AG04449 (cell line): Measurements from ENCODE around the gene PROM2.

Source experiments
- CTCF ChIA-PET: fragments of 350-600 bp; formaldehyde crosslinking; extraction: SDS; loops from one replicate; lab custom pipeline; 2021; ENCODE audit warnings: antibody characterized with exemption; lab: Yijun Ruan, JAX
- POLR2A ChIA-PET: fragments of 400-600, 350-600 bp; formaldehyde crosslinking; extraction: SDS; loops from one replicate; lab custom pipeline; 2020; ENCODE audit warnings: antibody characterized with exemption, inconsistent platforms; lab: Yijun Ruan, JAX
- DNase-seq: peaks from one replicate; pipeline ENCODE4 v3.0.0-alpha.2; 2010; ENCODE audit warnings: low read depth, low spot score
- H3K4me3 ChIP-seq: 2 replicates; pipeline ENCODE4 v1.5.1; 2011; ENCODE audit warnings: low read depth, mild to moderate bottlenecking, control low read depth, low read length
- TF ChIP-seq, protein P1 (sequence below): IDR thresholded peaks from one replicate; pipeline ENCODE4 v1.5.1; 2011; ENCODE audit warnings: mild to moderate bottlenecking, moderate library complexity, low read length, control low read depth, inconsistent platforms; ENCODE audit not compliant: insufficient read depth; ENCODE audit errors: missing control alignments

Gene PROM2

DNA sequence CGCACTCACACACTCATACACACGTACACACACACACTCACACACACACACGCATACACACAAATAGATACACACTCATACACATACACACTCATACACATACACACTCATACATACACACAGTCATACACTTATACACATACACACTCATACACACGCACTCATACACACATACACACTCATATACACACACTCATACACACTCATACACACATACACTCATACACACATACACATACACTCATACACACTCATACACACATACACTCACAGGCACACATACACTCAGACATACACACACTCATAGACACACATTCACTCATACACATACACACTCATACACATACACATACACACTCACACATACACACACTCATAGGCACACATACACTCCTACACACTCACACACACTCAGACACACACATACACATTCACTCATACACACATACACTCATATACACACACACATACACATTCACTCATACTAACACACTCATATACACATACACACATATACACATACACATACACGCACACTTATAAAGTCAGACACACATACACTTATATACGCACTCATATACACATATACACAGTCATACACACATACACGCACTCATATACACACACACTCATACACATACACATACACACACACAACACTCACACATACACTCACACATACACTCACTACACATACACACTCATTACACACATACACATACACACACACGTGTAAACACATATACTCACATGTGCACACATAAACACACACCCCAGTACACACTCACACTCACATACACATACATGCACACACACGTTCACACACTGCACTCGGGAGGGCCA, 51.6 kb downstream of the PROM2 start:
- CTCF ChIA-PET, result no interaction called here
- POLR2A ChIA-PET, result no interaction called here

DNA sequence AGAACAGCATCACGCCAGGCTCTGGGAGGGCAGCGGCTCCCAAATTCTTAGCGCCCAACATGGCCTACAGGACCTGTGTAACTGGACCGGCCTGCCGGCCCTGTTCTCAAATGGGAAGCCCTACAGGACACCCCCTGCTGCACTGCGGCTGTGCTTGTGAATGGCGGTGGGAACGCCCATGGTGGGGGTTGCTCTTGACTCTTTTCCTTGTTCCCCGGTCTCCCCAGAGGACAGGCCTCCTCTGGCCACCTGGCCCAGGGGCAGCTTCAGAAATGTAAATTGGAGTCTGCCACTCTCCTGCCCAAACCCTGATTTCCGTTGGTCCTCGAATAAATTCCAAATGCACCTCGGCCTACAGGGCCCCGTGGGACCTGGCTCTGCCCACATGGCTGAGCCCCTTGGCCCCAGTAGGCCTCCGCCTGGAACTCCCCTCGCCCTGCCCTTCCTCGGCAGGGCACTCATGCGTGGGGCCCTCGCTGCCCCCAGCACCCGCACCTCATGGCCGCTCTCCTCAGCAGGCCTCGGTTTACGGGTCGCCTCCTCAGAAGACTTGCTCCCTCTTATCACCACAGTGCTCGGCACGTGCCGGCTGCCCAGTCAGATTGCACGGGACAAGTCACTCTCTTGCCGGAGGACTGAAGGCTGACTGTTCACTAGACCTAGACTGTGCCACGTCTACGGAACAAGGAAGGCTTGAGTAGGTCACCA, 52.3 kb downstream of the PROM2 start:
- TF ChIP-seq, protein P1, sequence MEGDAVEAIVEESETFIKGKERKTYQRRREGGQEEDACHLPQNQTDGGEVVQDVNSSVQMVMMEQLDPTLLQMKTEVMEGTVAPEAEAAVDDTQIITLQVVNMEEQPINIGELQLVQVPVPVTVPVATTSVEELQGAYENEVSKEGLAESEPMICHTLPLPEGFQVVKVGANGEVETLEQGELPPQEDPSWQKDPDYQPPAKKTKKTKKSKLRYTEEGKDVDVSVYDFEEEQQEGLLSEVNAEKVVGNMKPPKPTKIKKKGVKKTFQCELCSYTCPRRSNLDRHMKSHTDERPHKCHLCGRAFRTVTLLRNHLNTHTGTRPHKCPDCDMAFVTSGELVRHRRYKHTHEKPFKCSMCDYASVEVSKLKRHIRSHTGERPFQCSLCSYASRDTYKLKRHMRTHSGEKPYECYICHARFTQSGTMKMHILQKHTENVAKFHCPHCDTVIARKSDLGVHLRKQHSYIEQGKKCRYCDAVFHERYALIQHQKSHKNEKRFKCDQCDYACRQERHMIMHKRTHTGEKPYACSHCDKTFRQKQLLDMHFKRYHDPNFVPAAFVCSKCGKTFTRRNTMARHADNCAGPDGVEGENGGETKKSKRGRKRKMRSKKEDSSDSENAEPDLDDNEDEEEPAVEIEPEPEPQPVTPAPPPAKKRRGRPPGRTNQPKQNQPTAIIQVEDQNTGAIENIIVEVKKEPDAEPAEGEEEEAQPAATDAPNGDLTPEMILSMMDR, result no peak
- ChIA-PET POLR2A (no interaction called here), CTCF (interaction anchor here (0.7 kb wide), 1 partner anchor 19 kb away, joined by 3 read pairs; no protein-coding TSS in a partner anchor)
- H3K4me3 ChIP-seq, result no peak overlapping the region
- no peak for DNase-seq

More for the DNA sequence above, 51.6 kb downstream of the PROM2 start:
- no peak overlapping the region for H3K4me3 ChIP-seq
- TF ChIP-seq, protein P1, result no peak
- DNase-seq, result no peak

GRCh38 chr2:95327861-95328260, 53.6 kb downstream of the PROM2 start:
- POLR2A ChIA-PET, result no interaction called here
- no peak overlapping the region for H3K4me3 ChIP-seq
- no peak for DNase-seq
- CTCF ChIA-PET, result interaction anchor here (1.1 kb wide), 1 partner anchor 17 kb away, joined by 5 read pairs; no protein-coding TSS in a partner anchor
- TF ChIP-seq, protein P1, result no peak

DNA sequence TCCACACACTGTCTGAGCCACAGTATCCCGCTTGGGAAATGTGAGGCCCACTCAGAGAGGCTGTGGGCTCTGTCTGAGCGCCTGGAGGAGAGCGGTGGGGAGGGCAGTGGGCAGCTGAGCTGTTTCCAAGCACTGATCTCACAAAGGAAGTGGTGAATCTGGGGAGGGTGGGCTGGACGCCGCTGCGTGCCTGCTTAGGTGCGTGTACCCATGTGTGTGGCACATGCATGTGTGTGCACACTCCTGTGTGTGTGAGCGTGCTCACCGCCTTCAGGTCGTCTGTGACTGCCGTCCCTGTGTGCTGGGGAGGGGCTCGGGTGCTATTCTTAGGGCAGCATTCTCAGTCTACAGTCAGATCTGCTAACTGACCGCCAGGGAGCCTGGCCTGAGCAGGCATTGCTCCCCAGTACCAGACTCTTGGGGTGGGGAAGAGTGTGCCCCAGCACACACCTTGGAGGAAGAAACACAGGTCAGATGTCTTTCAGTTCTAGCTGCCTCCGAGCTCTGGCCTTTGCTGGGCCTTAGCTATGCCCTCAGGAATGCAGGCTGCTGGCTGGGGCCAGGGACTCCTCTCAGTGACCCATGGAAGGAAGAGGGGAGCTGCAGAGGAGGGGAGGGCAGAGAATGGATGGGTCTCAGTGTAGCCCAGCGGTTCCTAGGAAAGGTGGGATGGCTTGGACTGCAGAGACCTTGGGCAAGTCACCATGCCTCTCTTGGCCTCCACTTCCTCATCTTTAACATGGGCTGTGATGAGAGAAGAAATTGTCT, 54.3 kb downstream of the PROM2 start:
- POLR2A ChIA-PET, result interaction anchor here (0.6 kb wide), 1 partner anchor 11 kb away, joined by 3 read pairs; no protein-coding TSS in a partner anchor
- CTCF ChIA-PET, result interaction anchor here (1.1 to 3.1 kb wide), 2 partner anchors 17 kb away, joined by 5 to 11 read pairs; no protein-coding TSS in a partner anchor
- no peak for DNase-seq
- TF ChIP-seq, protein P1, result no peak
- H3K4me3 ChIP-seq, result no peak overlapping the region

GRCh38 chr2:95329401-95329800, 55.2 kb downstream of the PROM2 start:
- ChIA-PET CTCF (interaction anchor here (3.1 kb wide), 1 partner anchor 16 kb away, joined by 11 read pairs; no protein-coding TSS in a partner anchor), POLR2A (no interaction called here)
- H3K4me3 ChIP-seq, result no peak overlapping the region
- no peak for DNase-seq
- TF ChIP-seq, protein P1, result no peak
